Thyroid gland (tissue), 4 donors: ENCODE data around the gene ACTL6B. TPM values are rescaled to one million over a fixed set of nuclear protein-coding genes. Genes with fewer than 3 reads are reported as not detected.

ENCODE experiments used
- DNase-seq, 2 donors: peaks; one replicate each; pipeline ENCODE4 v3.0.0-alpha.2; 2019
- H3K27ac ChIP-seq, 3 donors: fragments of 200-600 bp; sonication (generic); 1 replicate in 2 of 3; 2 replicates in 1 of 3; pipeline ENCODE4 v1.5.1; 2016 to 2019; ENCODE audit warnings: mild to moderate bottlenecking in 1 of 3, moderate library complexity in 1 of 3
- H3K27me3 ChIP-seq: fragments of 200-600 bp; sonication (generic); one replicate; pipeline ENCODE4 v1.5.1; 2019
- H3K36me3 ChIP-seq, 2 donors: fragments of 200-600 bp; sonication (generic); one replicate each; pipeline ENCODE4 v1.5.1; 2016 to 2019
- H3K4me1 ChIP-seq, 2 donors: fragments of 200-600 bp; sonication (generic); one replicate each; pipeline ENCODE4 v1.5.1; 2017 to 2019
- H3K4me3 ChIP-seq, 3 donors: fragments of 200-600 bp; sonication (generic); replicated peaks in 1 of 3; 1 replicate in 2 of 3; 2 replicates in 1 of 3; pipeline ENCODE4 v1.5.1; 2016; ENCODE audit warnings: mild to moderate bottlenecking in 1 of 3
- H3K9me3 ChIP-seq: fragments of 200-600 bp; sonication (generic); one replicate; pipeline ENCODE4 v1.5.1; 2017
- CTCF ChIP-seq, 6 experiments: fragments of 200-600 bp in 3 of 6; fragments of 450-650 bp in 3 of 6; sonication (generic) in 3 of 6; IDR thresholded peaks; one replicate each; pipeline ENCODE4 v1.5.1; 2016 to 2019; ENCODE audit warnings: antibody characterized with exemption in 6 of 6, mild to moderate bottlenecking in 2 of 6, inconsistent platforms in 1 of 6, moderate library complexity in 1 of 6
- POLR2A ChIP-seq, 2 donors: fragments of 450-650 bp; IDR thresholded peaks; one replicate each; pipeline ENCODE4 v1.6.1; 2017; ENCODE audit warnings: antibody characterized with exemption in 2 of 2, mild to moderate bottlenecking in 2 of 2, moderate library complexity in 1 of 2
- WGBS, 2 donors: methylation state at CpG; one replicate each; pipeline ENCODE4 v1.1.5; 2017; 5-methylcytosine and 5-hydroxymethylcytosine counted together
- intact Hi-C: fragments of 100-400 bp; cut with DNase I; formaldehyde crosslinking; loops from one replicate; pipeline ENCODE4 v1.15.1; 2023
- total RNA-seq, 4 donors: library from RNA; depleted of rRNA; stranded (reverse); fragments of >200 nt; gene quantifications; one replicate each; pipeline ENCODE4 v1.2.3, GENCODE V29; 2016

ACTL6B gene
- total RNA-seq, 4 donors from 2014 or later, result 0.93 TPM; not detected in 3

DNA sequence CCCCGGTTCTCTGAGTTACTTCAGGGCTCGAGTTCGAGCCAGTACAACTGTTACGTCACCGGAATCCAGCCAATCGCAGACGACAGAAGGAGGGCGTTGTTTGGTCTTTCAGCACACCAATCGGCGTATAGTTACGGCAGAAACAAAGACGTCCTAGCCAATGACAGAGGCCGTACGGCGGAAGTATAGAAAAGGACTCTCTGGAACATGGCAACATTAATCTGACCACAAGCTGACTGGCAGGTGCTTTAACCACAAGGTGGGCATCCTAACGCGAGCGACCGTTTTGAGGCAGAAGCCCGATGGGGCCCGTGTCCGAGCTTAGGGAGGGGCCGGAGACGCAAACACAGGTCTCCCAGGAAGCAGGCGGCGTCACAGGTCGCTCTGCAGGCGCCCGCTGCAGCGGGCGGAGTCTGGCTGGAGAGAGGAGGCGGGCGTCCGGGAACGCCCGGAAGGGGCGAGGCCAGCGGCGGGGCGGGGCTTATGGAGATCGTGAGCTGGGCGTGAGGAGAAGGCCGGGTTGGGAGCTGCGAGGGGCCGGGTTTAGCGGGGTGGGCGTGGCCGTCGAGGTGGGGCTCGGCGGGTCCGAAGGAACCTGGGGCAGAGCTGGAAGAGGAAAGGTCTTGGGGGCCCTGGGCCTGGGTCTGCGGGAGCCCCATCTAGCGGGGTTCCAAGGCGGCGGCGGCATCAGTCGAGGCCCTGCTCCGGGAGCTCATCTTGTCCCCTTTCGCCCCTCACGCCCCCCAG is 44.1 kb downstream of the ACTL6B start, which contains the start of gene MOSPD3:
Gene MOSPD3, plus strand, starts transcription at position 558 of the 747 bp plus-strand sequence. CDS start 252 bp downstream, outside the sequence.
- no peaks in the 10 kb centered on the region for H3K9me3 ChIP-seq
- H3K36me3 ChIP-seq, result no peaks in the 10 kb centered on the region
- no peaks in the 10 kb centered on the region for H3K27me3 ChIP-seq
- peaks cover 8 to 12% of the 10 kb centered on the region in 2 donors for H3K4me1 ChIP-seq
- DNase-seq, result peak; percentile 98
- peak within 1 kb of the TSS; percentile 45 to 89 (median 77) for H3K4me3 ChIP-seq
- H3K27ac ChIP-seq, result peak within 1 kb of the TSS; percentile 80 to 97 (median 88)
- TF ChIP-seq CTCF (IDR thresholded peaks at IDR 0.05), result peak in 3 of 6 experiments; percentile 21 to 32 (median 24)
- peak in 1 of 2 donors; percentile 81 for TF ChIP-seq POLR2A (IDR thresholded peaks at IDR 0.05)
- WGBS, 2 donors, result 0% methylated on average over 15 to 52 of the region's 61 CpGs
- intact Hi-C loops, result no loop called here

- Histone ChIP-seq H3K27ac (no peak overlapping the region), H3K4me3 (no peak overlapping the region), H3K4me1 (peaks cover 13 to 16% of the 10 kb centered on the region in 2 donors), H3K27me3 (no peaks in the 10 kb centered on the region), H3K36me3 (no peaks in the 10 kb centered on the region), H3K9me3 (no peaks in the 10 kb centered on the region)
- DNase-seq, result no peak
- intact Hi-C loops, result no loop called here
- TF ChIP-seq CTCF (IDR thresholded peaks at IDR 0.05), result no peak
- TF ChIP-seq POLR2A (IDR thresholded peaks at IDR 0.05), result no peak
- WGBS, 2 donors, result 96 to 98% methylated on average over 5 of the region's 5 CpGs
These were observed 46.3 kb downstream of the ACTL6B start for GRCh38 chr7:100609958-100610357.

DNA sequence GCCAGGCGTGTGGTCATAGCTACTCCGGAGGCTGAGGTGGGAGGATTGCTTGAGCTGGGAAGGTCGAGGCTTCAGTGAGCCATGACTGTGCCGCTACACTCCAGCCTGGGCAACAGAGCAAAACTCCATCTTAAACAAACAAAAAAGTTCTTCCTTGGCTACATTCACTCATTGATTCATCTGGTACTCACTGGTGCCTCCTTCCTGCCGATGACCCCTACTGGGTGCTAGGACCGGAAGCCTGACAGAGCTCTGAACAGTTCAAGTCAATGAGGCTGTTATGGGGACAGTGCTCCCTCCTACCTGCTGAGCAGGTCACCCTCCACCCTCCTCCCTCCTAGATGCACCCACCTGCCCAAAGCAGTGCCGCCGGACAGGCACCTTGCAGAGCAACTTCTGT is 49.1 kb downstream of the ACTL6B start:
- peaks cover 7% of the 10 kb centered on the region in 2 donors for H3K4me1 ChIP-seq
- no peaks in the 10 kb centered on the region for H3K36me3 ChIP-seq
- H3K27ac ChIP-seq, result no peak overlapping the region
- intact Hi-C loops, result no loop called here
- DNase-seq, result no peak
- no peaks in the 10 kb centered on the region for H3K27me3 ChIP-seq
- H3K9me3 ChIP-seq, result no peaks in the 10 kb centered on the region
- no peak overlapping the region for H3K4me3 ChIP-seq
- 86 to 87% methylated on average over 8 of the region's 8 CpGs for WGBS, 2 donors
- TF ChIP-seq POLR2A (IDR thresholded peaks at IDR 0.05) (no peak), CTCF (IDR thresholded peaks at IDR 0.05) (no peak)

- Histone ChIP-seq H3K4me3 (no peak overlapping the region), H3K36me3 (no peaks in the 10 kb centered on the region), H3K4me1 (peaks cover 7% of the 10 kb centered on the region in 2 donors), H3K9me3 (no peaks in the 10 kb centered on the region), H3K27ac (no peak overlapping the region), H3K27me3 (no peaks in the 10 kb centered on the region)
- TF ChIP-seq POLR2A (IDR thresholded peaks at IDR 0.05) (no peak), CTCF (IDR thresholded peaks at IDR 0.05) (no peak)
- no peak for DNase-seq
- WGBS, 2 donors, result 91 to 93% methylated on average over 11 to 12 of the region's 12 CpGs
- intact Hi-C loops, result no loop called here
These were observed 49.9 kb downstream of the ACTL6B start for GRCh38 chr7:100606313-100606712.
